IPS-20b (cell line): ENCODE data around the gene COPS8.

Experiments
- H3K27ac ChIP-seq: one replicate; pipeline ENCODE4 v1.5.1; 2013; ENCODE audit warnings: low read length
- H3K27me3 ChIP-seq: 2 replicates; pipeline ENCODE4 v1.6.1; 2013; ENCODE audit warnings: mild to moderate bottlenecking, low read length, inconsistent platforms; ENCODE audit not compliant: insufficient read depth
- H3K36me3 ChIP-seq: 2 replicates; pipeline ENCODE4 v1.6.1; 2013; ENCODE audit warnings: low read depth, mild to moderate bottlenecking, inconsistent platforms, low read length, moderate library complexity; ENCODE audit not compliant: insufficient read depth
- H3K4me1 ChIP-seq: 2 replicates; pipeline ENCODE4 v1.6.1; 2013; ENCODE audit warnings: mild to moderate bottlenecking, control low read depth, inconsistent platforms, low read length, moderate library complexity; ENCODE audit not compliant: insufficient read depth
- H3K4me3 ChIP-seq: 2 replicates; pipeline ENCODE4 v1.5.1; 2013; ENCODE audit warnings: mild to moderate bottlenecking, low read length, inconsistent platforms
- H3K9ac ChIP-seq: 2 replicates; pipeline ENCODE4 v1.6.1; 2013; ENCODE audit warnings: low read depth, mild to moderate bottlenecking, inconsistent platforms, low read length, moderate library complexity
- H3K9me3 ChIP-seq: 2 replicates; pipeline ENCODE4 v1.6.1; 2013; ENCODE audit warnings: mild to moderate bottlenecking, low read depth, low read length, inconsistent platforms; ENCODE audit not compliant: insufficient read depth

The COPS8 gene

DNA sequence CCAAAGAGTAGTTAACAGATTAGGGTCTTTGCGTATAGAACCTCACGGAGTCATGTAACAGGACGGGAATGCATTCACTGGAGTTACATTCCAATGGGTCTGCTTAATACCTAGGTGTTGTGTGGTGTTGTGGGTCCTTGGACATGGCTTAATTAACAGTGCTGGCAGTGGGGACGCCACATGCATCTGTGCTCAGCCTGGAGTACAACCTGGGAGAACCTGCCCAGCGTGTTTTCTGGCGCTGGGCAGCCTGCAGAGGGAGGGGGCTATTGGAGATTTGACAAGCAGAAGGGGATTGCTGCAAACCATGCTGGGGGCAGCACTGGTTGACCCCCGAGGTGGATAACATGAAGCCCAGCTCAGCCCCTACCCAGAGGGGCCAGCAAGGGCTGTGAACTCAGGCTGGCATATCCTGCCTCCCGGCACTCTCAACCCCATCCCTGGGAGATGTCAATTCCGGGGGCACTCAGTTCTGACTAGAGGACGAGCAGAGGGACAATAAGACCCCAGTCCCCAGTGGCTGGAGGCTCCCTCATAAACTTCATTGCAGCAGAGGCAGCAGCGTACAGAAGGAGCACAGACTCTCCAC is 29.3 kb upstream of the COPS8 start:
- no peak overlapping the region for H3K4me3 ChIP-seq
- H3K9me3 ChIP-seq: no peaks in the 10 kb centered on the region
- H3K4me1 ChIP-seq: no peaks in the 10 kb centered on the region
- no peaks in the 10 kb centered on the region for H3K27me3 ChIP-seq
- no peak overlapping the region for H3K27ac ChIP-seq
- H3K9ac ChIP-seq: no peak overlapping the region
- no peaks in the 10 kb centered on the region for H3K36me3 ChIP-seq

DNA sequence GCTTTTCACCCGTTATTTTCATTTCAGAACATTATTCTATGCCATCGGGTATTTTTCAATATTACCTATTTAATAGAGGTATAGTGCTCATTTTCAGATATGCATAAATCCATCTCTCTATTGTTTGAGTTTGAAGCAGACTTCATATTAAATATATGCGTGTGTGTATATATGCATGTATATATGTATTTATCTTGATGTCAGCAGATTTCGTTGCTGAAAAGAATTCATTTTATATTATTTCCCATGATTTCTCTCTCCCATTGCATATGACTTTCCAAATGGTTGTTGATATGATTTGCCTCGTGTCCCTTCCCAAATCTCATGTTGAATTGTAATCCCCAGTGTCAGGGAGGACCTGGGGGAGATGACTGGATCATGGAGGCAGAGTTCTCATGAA is 28.6 kb upstream of the COPS8 start:
- no peak overlapping the region for H3K9ac ChIP-seq
- H3K27me3 ChIP-seq: no peaks in the 10 kb centered on the region
- H3K27ac ChIP-seq: no peak overlapping the region
- no peaks in the 10 kb centered on the region for H3K9me3 ChIP-seq
- H3K36me3 ChIP-seq: no peaks in the 10 kb centered on the region
- H3K4me3 ChIP-seq: no peak overlapping the region
- no peaks in the 10 kb centered on the region for H3K4me1 ChIP-seq

DNA sequence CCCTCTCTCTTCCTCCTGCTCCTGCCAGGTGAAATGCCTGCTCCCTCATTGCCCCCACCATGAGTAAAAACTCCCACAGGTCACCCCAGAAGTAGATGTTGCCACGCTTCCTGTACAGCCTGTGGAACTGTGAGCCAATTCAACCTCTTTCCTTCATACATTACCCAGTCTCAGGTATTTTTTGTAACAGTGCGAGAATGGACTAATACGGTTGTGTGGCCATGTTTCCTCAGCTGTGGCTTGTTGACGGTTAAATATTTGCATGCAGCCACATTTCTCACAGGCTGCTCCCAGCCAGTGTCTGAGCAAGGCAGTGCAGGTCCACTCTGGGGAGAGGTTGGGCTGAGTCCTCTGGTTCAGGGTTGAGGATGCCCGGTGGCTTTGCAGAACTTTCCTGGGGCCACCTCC is 27.8 kb upstream of the COPS8 start:
- Histone ChIP-seq H3K4me1 (no peaks in the 10 kb centered on the region), H3K36me3 (no peaks in the 10 kb centered on the region), H3K9ac (no peak overlapping the region), H3K27me3 (no peaks in the 10 kb centered on the region), H3K4me3 (no peak overlapping the region), H3K27ac (no peak overlapping the region), H3K9me3 (no peaks in the 10 kb centered on the region)

DNA sequence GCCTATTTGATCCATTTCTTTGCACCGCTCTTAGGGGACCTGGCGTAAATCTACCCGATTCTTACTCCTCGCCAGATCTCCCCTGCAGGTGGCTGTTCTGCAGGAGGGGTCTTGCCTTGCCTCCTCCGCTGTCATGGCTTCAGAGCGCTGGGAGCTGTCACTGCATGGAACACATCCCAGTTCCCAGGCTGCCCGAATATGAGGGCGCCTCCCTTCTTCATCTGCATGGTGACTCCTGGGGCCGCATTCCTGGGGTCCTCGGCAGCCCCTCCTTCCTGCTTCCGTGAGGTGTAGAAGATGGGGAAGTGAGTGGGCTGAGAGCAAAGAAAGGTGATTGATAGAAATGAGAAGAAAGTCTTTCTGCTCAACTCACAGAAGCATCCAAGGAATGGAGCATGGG is 27.3 kb upstream of the COPS8 start:
- Histone ChIP-seq H3K4me1 (no peaks in the 10 kb centered on the region), H3K9ac (no peak overlapping the region), H3K4me3 (no peak overlapping the region)

DNA sequence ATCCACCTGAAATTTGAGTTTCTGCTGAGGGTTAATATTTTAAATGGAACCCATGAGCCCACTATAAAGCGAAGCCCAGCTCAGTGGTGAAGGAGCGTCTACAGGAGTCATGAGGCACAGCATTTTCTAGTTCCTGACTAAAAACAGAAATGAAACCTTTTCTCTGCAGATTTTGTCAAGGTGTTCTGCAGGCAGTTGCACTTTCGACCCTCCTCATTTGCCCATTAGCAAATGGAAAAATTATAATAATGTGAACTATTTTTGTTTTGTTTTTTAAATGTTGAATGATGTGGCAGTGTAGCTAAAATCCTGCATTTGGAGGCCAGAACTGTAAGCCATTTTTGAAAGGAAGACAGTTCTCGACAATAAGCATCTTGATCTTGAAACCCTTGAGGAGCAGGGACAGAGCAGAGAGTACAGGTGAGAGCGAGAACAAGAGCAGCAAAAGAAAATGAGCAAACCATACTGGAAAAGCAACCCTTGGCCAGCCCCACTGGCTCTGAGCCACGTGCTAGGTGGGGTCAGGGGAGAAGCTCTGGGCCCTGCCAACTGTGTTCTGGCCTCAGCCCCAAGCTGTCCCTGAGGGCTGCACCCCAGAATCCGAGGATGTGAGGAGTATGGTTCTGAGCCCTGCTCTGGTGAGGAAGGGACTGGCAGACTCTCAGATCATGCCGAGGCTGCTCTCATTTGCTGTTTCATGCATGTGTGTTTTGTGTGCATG is 26.4 kb upstream of the COPS8 start:
- H3K4me3 ChIP-seq: no peak overlapping the region
- H3K9ac ChIP-seq: no peak overlapping the region
- no peaks in the 10 kb centered on the region for H3K9me3 ChIP-seq
- no peaks in the 10 kb centered on the region for H3K27me3 ChIP-seq
- no peak overlapping the region for H3K27ac ChIP-seq
- H3K4me1 ChIP-seq: no peaks in the 10 kb centered on the region
- H3K36me3 ChIP-seq: no peaks in the 10 kb centered on the region

More for the DNA sequence above, 27.3 kb upstream of the COPS8 start:
- Histone ChIP-seq H3K27ac (no peak overlapping the region), H3K9me3 (no peaks in the 10 kb centered on the region), H3K36me3 (no peaks in the 10 kb centered on the region), H3K27me3 (no peaks in the 10 kb centered on the region)

DNA sequence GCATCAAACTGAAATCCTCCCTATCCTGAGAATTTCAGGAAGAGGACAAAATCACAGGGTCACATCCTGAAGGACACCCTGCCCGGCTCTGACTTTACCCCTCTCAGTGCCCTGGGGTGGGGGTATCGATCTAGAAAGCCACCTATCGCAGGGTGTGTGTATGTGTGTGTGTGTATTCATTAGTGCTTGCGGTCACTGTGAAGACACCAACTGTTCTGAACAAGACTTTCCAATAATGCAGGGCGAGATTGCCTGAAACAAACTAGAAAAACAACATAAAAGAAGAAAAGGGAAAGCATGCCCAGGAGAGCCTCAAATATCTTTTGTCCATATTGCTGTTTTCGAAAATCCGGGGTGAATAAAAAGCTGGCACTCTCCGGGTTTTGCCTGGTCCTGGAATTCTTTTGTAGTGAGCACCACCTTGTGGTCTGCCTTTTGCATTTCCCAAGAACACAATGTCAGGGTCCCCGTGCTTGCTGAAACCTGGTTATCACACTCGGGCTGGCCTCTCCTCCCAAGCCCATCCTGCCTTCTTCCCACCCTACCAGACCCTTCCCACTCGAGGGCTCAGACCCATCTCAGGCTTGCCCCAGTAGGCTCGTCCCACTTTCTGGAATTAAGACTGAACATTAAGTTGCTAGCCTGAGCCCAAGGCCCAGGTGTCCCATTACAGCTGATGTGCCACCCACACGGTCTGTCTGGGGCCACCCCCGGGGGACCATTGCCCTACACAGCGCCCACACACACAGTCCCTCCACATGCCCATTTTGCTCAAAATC is 25.0 kb upstream of the COPS8 start:
- H3K27ac ChIP-seq: no peak overlapping the region
- H3K27me3 ChIP-seq: no peaks in the 10 kb centered on the region
- no peaks in the 10 kb centered on the region for H3K4me1 ChIP-seq
- H3K36me3 ChIP-seq: no peaks in the 10 kb centered on the region
- no peak overlapping the region for H3K9ac ChIP-seq
- no peaks in the 10 kb centered on the region for H3K9me3 ChIP-seq
- no peak overlapping the region for H3K4me3 ChIP-seq

DNA sequence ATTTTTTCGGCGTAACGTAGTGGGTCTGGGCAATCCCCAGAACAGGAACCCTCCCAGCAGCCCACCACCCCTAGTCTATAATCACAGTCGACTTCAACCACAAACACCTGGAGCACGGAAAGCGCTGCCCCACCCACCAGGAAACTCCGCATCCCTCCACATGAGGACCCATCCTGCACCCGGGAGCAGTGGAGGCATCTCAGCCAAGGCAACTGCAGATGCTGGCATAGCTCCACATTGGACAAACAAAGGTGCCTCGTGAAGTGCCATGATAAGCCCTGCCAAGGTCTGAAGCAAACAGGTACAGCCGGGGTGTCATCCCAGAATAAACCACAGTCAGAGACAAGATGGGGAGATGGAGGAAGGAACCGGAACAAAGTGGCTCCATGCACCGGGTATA is 24.3 kb upstream of the COPS8 start:
- Histone ChIP-seq H3K9me3 (no peaks in the 10 kb centered on the region), H3K9ac (no peak overlapping the region), H3K27me3 (no peaks in the 10 kb centered on the region), H3K4me1 (no peaks in the 10 kb centered on the region), H3K36me3 (no peaks in the 10 kb centered on the region), H3K4me3 (no peak overlapping the region), H3K27ac (no peak overlapping the region)

DNA sequence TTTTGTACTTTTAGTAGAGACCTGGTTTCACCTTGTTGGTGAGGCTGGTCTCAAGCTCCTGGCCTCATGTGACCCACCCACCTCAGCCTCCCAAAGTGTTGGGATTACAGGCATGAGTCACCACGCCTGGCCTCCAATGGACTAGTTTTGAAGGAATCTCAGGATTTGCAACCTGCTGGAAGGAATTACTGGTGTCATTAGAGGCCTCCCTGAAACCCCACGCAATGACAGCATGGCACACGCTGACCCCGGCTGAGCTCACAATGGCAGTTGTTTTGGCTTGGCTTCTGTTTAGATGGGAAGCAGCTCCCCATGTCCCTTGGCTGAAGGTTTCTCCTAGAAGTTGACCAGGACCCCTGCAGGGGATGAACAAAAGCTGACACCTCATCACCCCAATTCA is 23.1 kb upstream of the COPS8 start:
- no peak overlapping the region for H3K27ac ChIP-seq
- no peaks in the 10 kb centered on the region for H3K4me1 ChIP-seq

DNA sequence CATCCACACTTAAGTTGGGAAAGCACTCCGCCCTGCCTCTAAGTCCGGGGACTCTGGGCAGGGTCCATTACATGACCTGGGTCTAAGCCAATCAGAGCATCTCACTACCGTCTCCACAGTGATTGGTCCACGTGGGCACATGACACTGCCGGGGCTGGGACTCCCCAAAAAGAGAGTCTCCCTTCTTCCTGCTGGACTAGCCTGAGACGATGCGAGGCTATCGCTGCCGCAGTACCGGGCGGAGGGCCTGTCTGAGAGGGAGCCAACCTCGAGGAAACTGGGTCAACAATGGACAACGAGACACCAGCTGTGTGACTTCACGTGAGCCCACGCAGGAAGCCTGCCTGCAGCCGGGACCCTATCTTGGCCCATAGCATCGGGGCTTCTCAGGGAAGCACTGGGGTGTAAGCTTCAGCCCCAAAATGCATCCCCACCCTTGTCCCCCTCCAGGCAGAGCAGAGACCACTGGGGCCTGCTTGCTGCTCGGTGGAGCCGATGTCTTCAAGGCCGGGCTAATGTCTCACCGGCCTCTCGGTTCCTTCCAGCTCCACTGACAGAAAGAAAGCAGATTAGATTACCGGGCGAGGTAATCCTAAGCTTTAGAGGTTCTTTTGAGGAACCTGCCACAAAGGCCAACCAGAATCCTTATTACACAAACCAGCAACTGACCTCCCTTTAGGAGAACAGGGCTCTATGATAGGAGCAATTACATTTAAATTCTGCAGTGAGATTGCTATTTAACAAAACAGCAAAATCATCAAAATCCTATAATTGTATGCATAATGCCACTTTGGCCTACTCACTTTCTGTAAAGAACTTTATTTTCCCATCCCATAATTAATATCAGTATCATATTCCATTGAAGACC is 21.3 kb upstream of the COPS8 start:
- Histone ChIP-seq H3K36me3 (no peaks in the 10 kb centered on the region), H3K9ac (no peak overlapping the region), H3K4me3 (no peak overlapping the region), H3K27me3 (no peaks in the 10 kb centered on the region), H3K9me3 (no peaks in the 10 kb centered on the region), H3K4me1 (no peaks in the 10 kb centered on the region), H3K27ac (no peak overlapping the region)

More for the DNA sequence above, 23.1 kb upstream of the COPS8 start:
- no peaks in the 10 kb centered on the region for H3K36me3 ChIP-seq
- H3K4me3 ChIP-seq: no peak overlapping the region
- H3K9ac ChIP-seq: no peak overlapping the region
- no peaks in the 10 kb centered on the region for H3K27me3 ChIP-seq
- H3K9me3 ChIP-seq: no peaks in the 10 kb centered on the region

DNA sequence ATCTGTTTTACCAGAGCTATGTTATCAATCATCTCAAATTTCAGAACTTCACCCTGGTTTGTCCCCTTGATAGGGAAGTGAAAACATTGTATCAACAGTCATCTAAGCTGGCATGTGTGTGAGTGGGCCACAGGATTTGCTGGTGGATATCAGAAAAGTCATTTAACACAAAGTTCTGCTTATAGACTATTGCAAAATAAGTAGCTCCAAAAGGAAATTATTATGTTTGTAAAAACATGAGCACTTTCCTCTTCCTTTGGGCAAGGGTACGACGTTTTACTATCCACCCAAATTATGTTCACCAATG is 20.7 kb upstream of the COPS8 start:
- no peaks in the 10 kb centered on the region for H3K9me3 ChIP-seq
- H3K9ac ChIP-seq: no peak overlapping the region
- H3K27me3 ChIP-seq: no peaks in the 10 kb centered on the region
- no peak overlapping the region for H3K4me3 ChIP-seq
- no peaks in the 10 kb centered on the region for H3K4me1 ChIP-seq
- H3K27ac ChIP-seq: no peak overlapping the region
- H3K36me3 ChIP-seq: no peaks in the 10 kb centered on the region

DNA sequence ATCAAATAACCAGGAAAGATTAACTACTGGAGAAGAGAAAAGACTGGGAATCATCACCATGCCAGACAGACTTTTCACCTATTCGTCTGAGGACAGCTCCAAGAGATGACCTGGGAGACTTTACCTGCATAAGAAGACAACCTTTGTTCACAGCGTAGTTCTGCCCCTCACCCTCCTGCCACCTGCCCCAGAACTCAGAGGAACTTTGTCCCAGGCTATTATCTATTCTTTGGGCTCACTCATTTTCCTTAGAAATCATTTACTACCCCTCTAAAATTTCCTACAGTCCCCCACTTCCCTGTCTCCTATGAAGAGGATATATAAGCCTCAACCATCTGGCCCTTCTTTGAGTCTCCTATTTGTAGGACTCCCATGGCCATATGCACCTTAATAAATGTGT is 19.3 kb upstream of the COPS8 start:
- no peak overlapping the region for H3K4me3 ChIP-seq
- no peak overlapping the region for H3K27ac ChIP-seq
- H3K4me1 ChIP-seq: no peaks in the 10 kb centered on the region
- H3K27me3 ChIP-seq: no peaks in the 10 kb centered on the region
- no peaks in the 10 kb centered on the region for H3K36me3 ChIP-seq
- no peaks in the 10 kb centered on the region for H3K9me3 ChIP-seq
- H3K9ac ChIP-seq: no peak overlapping the region
